Liver (tissue), 9 donors: Measurements from ENCODE around the gene KAZN. TPM values are rescaled to one million over a fixed set of nuclear protein-coding genes. Genes with fewer than 3 reads are reported as not detected.

Experiments
- DNase-seq: peaks from one replicate; pipeline ENCODE4 v3.0.0-alpha.2; 2017; ENCODE audit warnings: low spot score
- H3K27ac ChIP-seq, 2 donors: one replicate each; pipeline ENCODE4 v1.7.0; 2013; ENCODE audit warnings: inconsistent platforms in 2 of 2, low read length in 2 of 2, control low read depth in 1 of 2, low read depth in 1 of 2, mild to moderate bottlenecking in 1 of 2
- H3K27me3 ChIP-seq, 4 donors: one replicate each; pipeline versions ENCODE4 v1.6.1 to v1.7.0; 2013; ENCODE audit warnings: low read length in 3 of 4, inconsistent platforms in 1 of 4, mild to moderate bottlenecking in 1 of 4, moderate library complexity in 1 of 4; ENCODE audit not compliant: control insufficient read depth in 4 of 4, insufficient read depth in 4 of 4
- H3K36me3 ChIP-seq, 4 donors: one replicate each; pipeline versions ENCODE4 v1.6.1 to v1.7.0; 2013; ENCODE audit warnings: low read length in 3 of 4, mild to moderate bottlenecking in 3 of 4, low read depth in 1 of 4, moderate library complexity in 1 of 4; ENCODE audit not compliant: control insufficient read depth in 4 of 4, insufficient read depth in 3 of 4
- H3K4me1 ChIP-seq, 4 donors: one replicate each; pipeline versions ENCODE4 v1.6.1 to v1.7.0; 2013; ENCODE audit warnings: low read length in 3 of 4, mild to moderate bottlenecking in 3 of 4, moderate library complexity in 1 of 4; ENCODE audit not compliant: control insufficient read depth in 4 of 4, insufficient read depth in 4 of 4
- H3K4me3 ChIP-seq, 3 donors: one replicate each; pipeline versions ENCODE4 v1.6.1 to v1.7.0; 2013; ENCODE audit warnings: low read length in 3 of 3, control low read depth in 1 of 3, low read depth in 1 of 3, mild to moderate bottlenecking in 1 of 3
- H3K9ac ChIP-seq, 2 donors: one replicate each; pipeline ENCODE4 v1.7.0; 2013; ENCODE audit warnings: low read length in 2 of 2, mild to moderate bottlenecking in 2 of 2, moderate library complexity in 2 of 2, control low read depth in 1 of 2, low read depth in 1 of 2
- H3K9me3 ChIP-seq, 4 donors: one replicate each; pipeline versions ENCODE4 v1.6.1 to v1.7.0; 2013; ENCODE audit warnings: low read length in 3 of 4; ENCODE audit not compliant: control insufficient read depth in 4 of 4
- FOXA1 ChIP-seq: IDR thresholded peaks from 2 replicates; pipeline ENCODE4 v1.6.1; 2016; ENCODE audit warnings: antibody characterized with exemption
- FOXA2 ChIP-seq: IDR thresholded peaks from 2 replicates; pipeline ENCODE4 v1.6.1; 2016; ENCODE audit warnings: antibody characterized with exemption
- GABPA ChIP-seq, 2 donors: IDR thresholded peaks in 1 of 2; conservative IDR thresholded peaks in 1 of 2; 2 replicates each; pipeline ENCODE4 v1.6.1; 2016; ENCODE audit warnings: antibody characterized with exemption in 2 of 2, mild to moderate bottlenecking in 1 of 2, moderate library complexity in 1 of 2
- HNF4A ChIP-seq, 2 donors: conservative IDR thresholded peaks; 2 replicates each; pipeline ENCODE4 v1.6.1; 2016; ENCODE audit warnings: antibody characterized with exemption in 2 of 2, mild to moderate bottlenecking in 2 of 2
- HNF4G ChIP-seq: IDR thresholded peaks from 2 replicates; pipeline ENCODE4 v1.6.1; 2016; ENCODE audit warnings: antibody characterized with exemption
- MAX ChIP-seq: IDR thresholded peaks from 2 replicates; pipeline ENCODE4 v1.6.1; 2016; ENCODE audit warnings: antibody characterized with exemption
- NR2F2 ChIP-seq: IDR thresholded peaks from 2 replicates; pipeline ENCODE4 v1.6.1; 2016; ENCODE audit warnings: antibody characterized with exemption
- RAD21 ChIP-seq, 2 donors: IDR thresholded peaks; 2 replicates each; pipeline ENCODE4 v1.6.1; 2016; ENCODE audit warnings: antibody characterized with exemption in 2 of 2, mild to moderate bottlenecking in 2 of 2
- RXRA ChIP-seq, 2 donors: IDR thresholded peaks; 2 replicates each; pipeline ENCODE4 v1.6.1; 2017 to 2018; ENCODE audit warnings: antibody characterized with exemption in 2 of 2, mild to moderate bottlenecking in 1 of 2
- SP1 ChIP-seq: IDR thresholded peaks from 2 replicates; pipeline ENCODE4 v1.6.1; 2018; ENCODE audit warnings: antibody characterized with exemption, mild to moderate bottlenecking
- YY1 ChIP-seq: IDR thresholded peaks from 2 replicates; pipeline ENCODE4 v1.6.1; 2016; ENCODE audit warnings: antibody characterized with exemption, mild to moderate bottlenecking
- WGBS: extraction: QIAGEN DNeasy Blood & Tissue Kit; methylation state at CpG from one replicate; pipeline ENCODE4 v1.1.7; 2013; 5-methylcytosine and 5-hydroxymethylcytosine counted together
- polyA plus RNA-seq, 2 donors: library from polyadenylated mRNA; stranded (reverse) in 1 of 2; unstranded in 1 of 2; fragments of 200-250 nt in 1 of 2; fragments of >200 nt in 1 of 2; fragmentation: Nextera tagmentation in 1 of 2; extraction: Ambion mirVana in 1 of 2; gene quantifications; one replicate each; pipeline versions ENCODE4 v1.2.1 to v1.2.3, GENCODE V29; 2013 to 2015
- total RNA-seq, 2 donors: library from RNA; depleted of rRNA; stranded (reverse); fragments of >200 nt; gene quantifications; one replicate each; pipeline ENCODE4 v1.2.3, GENCODE V29; 2014
- TF ChIP-seq, protein P1 (sequence below): IDR thresholded peaks from 2 replicates; pipeline ENCODE4 v1.6.1; 2016; ENCODE audit warnings: antibody characterized with exemption
- TF ChIP-seq, protein P2 (sequence below): fragments of 150-350 bp; IDR thresholded peaks from 2 replicates; pipeline ENCODE4 v1.5.1; 2017; ENCODE audit warnings: improper control_type of control experiment, low read depth, low read length; ENCODE audit not compliant: missing input control
- TF ChIP-seq, protein P3 (sequence below): IDR thresholded peaks from 2 replicates; pipeline ENCODE4 v1.6.1; 2016; ENCODE audit warnings: antibody characterized with exemption, mild to moderate bottlenecking
- donor health status: healthy.
- donor health status: healthy.
- donor health status: healthy.
- donor health status: healthy.
- donor health status: healthy.

Gene KAZN
- total and polyA plus RNA-seq, 4 donors: 1.9 to 6.9 (median 2.4) TPM

GRCh38 chr1:14987829-14988603 is 389.5 kb downstream of the KAZN start:
- WGBS: 78% methylated on average over 16 of the region's 16 CpGs
- H3K4me1 ChIP-seq: no peaks in the 10 kb centered on the region
- no peaks in the 10 kb centered on the region for H3K27me3 ChIP-seq
- H3K27ac ChIP-seq: peak overlapping the region in 1 of 2 donors; percentile 11
- H3K9ac ChIP-seq: no peak overlapping the region
- H3K36me3 ChIP-seq: no peaks in the 10 kb centered on the region
- TF ChIP-seq, protein P1, sequence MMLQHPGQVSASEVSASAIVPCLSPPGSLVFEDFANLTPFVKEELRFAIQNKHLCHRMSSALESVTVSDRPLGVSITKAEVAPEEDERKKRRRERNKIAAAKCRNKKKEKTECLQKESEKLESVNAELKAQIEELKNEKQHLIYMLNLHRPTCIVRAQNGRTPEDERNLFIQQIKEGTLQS: no peak
- peak; percentile 13 for TF ChIP-seq NR2F2
- TF ChIP-seq GABPA (IDR thresholded peaks at IDR 0.05 in 1 of 2, conservative IDR thresholded peaks at IDR 0.05 in 1 of 2): no peak
- H3K4me3 ChIP-seq: no peak overlapping the region
- H3K9me3 ChIP-seq: no peaks in the 10 kb centered on the region
- DNase-seq: no peak

- Histone ChIP-seq H3K4me1 (no peaks in the 10 kb centered on the region), H3K27ac (peak overlapping the region in 1 of 2 donors; percentile 11)
Observed at GRCh38 chr1:14988636-14989035, 390.2 kb downstream of the KAZN start.

DNA sequence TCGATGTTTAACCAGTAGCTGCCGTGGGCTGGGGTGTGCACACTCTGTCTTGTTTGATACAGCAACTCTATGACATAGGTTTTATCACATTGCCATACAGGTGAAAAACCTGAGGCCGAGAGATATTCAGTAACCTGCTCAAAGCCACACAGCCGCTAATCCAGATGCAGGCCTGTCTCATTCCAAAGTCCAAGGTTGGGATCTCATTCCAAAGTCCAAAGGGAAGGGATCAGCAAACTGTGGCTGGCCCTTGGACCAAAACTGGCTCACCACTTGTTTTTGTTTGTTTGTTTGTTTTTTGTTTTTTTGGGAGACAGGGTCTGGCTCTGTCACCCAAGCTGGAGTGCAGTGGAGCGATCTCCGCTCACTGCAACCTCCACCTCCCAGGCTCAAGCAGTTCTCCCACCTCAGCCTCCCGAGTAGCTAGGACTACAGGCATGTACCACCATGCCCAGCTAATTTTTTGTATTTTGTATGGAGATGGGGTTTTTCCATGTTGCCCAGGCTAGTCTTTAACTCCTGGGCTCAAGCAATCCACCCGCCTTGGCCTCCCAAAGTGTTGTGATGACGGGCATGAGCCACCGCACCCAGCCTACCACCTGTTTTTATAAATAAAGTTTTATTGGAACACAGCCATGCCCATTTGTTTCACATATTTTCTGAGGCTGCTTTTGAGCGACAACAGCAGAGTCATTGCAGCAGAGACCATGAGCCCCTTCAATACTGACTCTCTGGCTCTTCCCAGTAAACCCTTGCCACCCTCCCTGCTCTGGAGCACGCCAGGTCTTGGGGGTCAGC is 391.6 kb downstream of the KAZN start:
- Histone ChIP-seq H3K4me3 (no peak overlapping the region), H3K9me3 (no peaks in the 10 kb centered on the region), H3K27me3 (no peaks in the 10 kb centered on the region), H3K9ac (no peak overlapping the region), H3K36me3 (no peaks in the 10 kb centered on the region), H3K27ac (no peak overlapping the region), H3K4me1 (peaks cover 0 to 6% (median under 1%) of the 10 kb centered on the region in 4 donors)
- TF ChIP-seq HNF4G (peak; percentile 41), HNF4A (conservative IDR thresholded peaks at IDR 0.05) (peak; percentile 59 to 89), MAX (no peak)
- 85% methylated on average over 12 of the region's 12 CpGs for WGBS
- DNase-seq: no peak

More at GRCh38 chr1:14988636-14989035, 390.2 kb downstream of the KAZN start:
- Histone ChIP-seq H3K9ac (no peak overlapping the region), H3K27me3 (no peaks in the 10 kb centered on the region), H3K36me3 (no peaks in the 10 kb centered on the region), H3K9me3 (no peaks in the 10 kb centered on the region), H3K4me3 (no peak overlapping the region)
- WGBS: 92% methylated on average over 8 of the region's 8 CpGs
- no peak for DNase-seq
- TF ChIP-seq FOXA2 (no peak), GABPA (IDR thresholded peaks at IDR 0.05 in 1 of 2, conservative IDR thresholded peaks at IDR 0.05 in 1 of 2) (no peak)

DNA sequence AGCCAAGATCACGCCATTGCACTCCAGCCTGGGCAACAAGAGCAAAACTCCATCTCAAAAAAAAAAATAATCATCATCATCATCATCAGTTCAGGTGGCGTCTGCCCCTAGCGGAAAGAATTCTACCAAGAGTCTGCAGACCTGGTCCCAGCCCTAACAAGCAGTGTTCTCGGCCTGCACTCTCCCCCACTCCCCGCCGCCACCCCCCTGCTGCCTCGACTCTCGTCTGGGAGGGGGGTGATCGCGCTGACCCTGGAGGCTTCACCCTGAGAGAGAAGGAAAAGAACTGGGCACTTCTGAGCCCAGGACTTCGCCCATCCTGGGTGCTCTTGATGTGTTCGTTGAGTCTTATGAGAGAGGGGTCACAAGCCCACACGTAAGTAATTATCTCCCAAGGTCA is 394.9 kb downstream of the KAZN start:
- Histone ChIP-seq H3K27ac (no peak overlapping the region), H3K4me1 (peaks cover 0 to 9% (median under 1%) of the 10 kb centered on the region in 4 donors), H3K9ac (no peak overlapping the region), H3K4me3 (no peak overlapping the region), H3K36me3 (no peaks in the 10 kb centered on the region), H3K27me3 (peaks cover 0 to 3% (median 0%) of the 10 kb centered on the region in 4 donors), H3K9me3 (no peaks in the 10 kb centered on the region)
- 87% methylated on average over 13 of the region's 13 CpGs for WGBS
- no peak for DNase-seq
- TF ChIP-seq RAD21 (IDR thresholded peaks at IDR 0.05): no peak
- TF ChIP-seq, protein P2, sequence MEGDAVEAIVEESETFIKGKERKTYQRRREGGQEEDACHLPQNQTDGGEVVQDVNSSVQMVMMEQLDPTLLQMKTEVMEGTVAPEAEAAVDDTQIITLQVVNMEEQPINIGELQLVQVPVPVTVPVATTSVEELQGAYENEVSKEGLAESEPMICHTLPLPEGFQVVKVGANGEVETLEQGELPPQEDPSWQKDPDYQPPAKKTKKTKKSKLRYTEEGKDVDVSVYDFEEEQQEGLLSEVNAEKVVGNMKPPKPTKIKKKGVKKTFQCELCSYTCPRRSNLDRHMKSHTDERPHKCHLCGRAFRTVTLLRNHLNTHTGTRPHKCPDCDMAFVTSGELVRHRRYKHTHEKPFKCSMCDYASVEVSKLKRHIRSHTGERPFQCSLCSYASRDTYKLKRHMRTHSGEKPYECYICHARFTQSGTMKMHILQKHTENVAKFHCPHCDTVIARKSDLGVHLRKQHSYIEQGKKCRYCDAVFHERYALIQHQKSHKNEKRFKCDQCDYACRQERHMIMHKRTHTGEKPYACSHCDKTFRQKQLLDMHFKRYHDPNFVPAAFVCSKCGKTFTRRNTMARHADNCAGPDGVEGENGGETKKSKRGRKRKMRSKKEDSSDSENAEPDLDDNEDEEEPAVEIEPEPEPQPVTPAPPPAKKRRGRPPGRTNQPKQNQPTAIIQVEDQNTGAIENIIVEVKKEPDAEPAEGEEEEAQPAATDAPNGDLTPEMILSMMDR: no peak
- TF ChIP-seq RXRA (IDR thresholded peaks at IDR 0.05): no peak
- no peak for TF ChIP-seq FOXA1
- no peak for TF ChIP-seq YY1
- TF ChIP-seq SP1: no peak
- TF ChIP-seq, protein P1: no peak
- TF ChIP-seq MAX: no peak
- TF ChIP-seq, protein P3, sequence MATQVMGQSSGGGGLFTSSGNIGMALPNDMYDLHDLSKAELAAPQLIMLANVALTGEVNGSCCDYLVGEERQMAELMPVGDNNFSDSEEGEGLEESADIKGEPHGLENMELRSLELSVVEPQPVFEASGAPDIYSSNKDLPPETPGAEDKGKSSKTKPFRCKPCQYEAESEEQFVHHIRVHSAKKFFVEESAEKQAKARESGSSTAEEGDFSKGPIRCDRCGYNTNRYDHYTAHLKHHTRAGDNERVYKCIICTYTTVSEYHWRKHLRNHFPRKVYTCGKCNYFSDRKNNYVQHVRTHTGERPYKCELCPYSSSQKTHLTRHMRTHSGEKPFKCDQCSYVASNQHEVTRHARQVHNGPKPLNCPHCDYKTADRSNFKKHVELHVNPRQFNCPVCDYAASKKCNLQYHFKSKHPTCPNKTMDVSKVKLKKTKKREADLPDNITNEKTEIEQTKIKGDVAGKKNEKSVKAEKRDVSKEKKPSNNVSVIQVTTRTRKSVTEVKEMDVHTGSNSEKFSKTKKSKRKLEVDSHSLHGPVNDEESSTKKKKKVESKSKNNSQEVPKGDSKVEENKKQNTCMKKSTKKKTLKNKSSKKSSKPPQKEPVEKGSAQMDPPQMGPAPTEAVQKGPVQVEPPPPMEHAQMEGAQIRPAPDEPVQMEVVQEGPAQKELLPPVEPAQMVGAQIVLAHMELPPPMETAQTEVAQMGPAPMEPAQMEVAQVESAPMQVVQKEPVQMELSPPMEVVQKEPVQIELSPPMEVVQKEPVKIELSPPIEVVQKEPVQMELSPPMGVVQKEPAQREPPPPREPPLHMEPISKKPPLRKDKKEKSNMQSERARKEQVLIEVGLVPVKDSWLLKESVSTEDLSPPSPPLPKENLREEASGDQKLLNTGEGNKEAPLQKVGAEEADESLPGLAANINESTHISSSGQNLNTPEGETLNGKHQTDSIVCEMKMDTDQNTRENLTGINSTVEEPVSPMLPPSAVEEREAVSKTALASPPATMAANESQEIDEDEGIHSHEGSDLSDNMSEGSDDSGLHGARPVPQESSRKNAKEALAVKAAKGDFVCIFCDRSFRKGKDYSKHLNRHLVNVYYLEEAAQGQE: no peak
- TF ChIP-seq GABPA (IDR thresholded peaks at IDR 0.05 in 1 of 2, conservative IDR thresholded peaks at IDR 0.05 in 1 of 2): no peak
- no peak for TF ChIP-seq HNF4A (conservative IDR thresholded peaks at IDR 0.05)
